GM21723 (cell line): ENCODE measurements around the gene ACAP2.
"Not testable (repeated sequence)": the region's sequence is repeated elsewhere in the genome, so short reads cannot be mapped to it uniquely, and the experiment has no call there.

ENCODE experiments used
- ATAC-seq: cut with Tn5 transposase; IDR thresholded peaks from one replicate; pipeline ENCODE4 v1.9.1; 2021; ENCODE audit warnings: mild to moderate bottlenecking, moderate library complexity; ENCODE audit not compliant: unreplicated experiment

Gene ACAP2

GRCh38 chr3:195446359-195446758, 3.5 kb upstream of the ACAP2 start:
- no peak for ATAC-seq

- ATAC-seq, result no peak
Observed at GRCh38 chr3:195445885-195446284, 3.1 kb upstream of the ACAP2 start.

DNA sequence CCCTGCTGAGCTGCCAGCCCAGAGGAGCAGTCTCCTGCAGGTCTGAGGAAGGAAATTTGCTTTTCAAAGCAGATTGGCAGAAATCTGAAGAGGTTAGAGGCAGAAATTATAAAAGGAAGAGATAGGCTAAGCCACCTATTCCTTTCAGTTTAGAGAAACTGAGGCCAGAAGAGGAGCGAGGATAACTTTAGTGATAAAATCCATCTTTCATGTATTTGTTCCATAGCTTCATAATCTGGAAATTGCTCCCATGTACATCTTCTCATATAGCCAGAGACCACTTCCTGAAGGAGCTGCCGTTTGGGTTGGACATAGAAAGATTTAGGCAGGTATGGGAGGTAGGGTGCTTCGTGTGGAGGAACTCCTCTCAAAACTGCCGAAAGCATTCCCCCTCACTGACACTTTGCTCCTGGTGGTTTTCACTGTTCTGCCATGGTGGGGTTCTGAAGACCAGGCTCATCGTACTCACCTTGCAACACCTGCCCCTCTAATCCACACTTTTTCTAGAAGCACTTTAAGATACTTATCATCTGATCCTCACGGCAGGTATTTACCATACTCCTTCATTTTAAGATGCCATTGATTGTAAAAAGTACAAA, 670 bp upstream of the ACAP2 start:
- ATAC-seq, result no peak

DNA sequence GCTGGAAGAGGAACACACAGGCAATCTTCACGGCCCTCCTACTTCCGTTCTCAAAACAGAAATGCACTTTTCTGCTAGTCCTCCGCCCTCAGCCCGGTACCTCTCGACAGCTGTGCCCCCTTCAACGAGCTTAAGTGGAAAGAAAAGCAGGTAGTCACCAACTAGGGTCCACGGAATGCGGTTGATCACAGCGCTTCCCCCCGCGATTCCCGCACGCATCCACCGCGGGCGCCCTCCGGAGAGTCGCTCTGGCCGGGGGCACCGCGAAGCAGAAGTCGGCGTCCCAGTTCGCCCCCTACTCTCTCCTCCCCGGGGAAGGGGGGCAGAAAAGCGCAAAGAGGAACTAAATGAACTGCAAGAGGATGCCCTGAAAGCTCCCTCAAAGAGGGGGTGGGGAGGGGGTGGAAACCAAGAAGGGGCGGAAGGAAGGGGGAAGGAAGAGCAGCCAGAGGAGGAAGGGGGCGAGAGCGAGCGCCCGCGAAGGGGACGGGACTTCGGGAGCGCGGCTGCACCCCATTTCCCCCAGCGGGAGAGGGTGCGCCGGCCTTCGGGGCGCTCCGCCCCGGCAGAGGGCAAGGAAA, 738 bp downstream of the ACAP2 start:
- ATAC-seq, result peak; percentile 20

DNA sequence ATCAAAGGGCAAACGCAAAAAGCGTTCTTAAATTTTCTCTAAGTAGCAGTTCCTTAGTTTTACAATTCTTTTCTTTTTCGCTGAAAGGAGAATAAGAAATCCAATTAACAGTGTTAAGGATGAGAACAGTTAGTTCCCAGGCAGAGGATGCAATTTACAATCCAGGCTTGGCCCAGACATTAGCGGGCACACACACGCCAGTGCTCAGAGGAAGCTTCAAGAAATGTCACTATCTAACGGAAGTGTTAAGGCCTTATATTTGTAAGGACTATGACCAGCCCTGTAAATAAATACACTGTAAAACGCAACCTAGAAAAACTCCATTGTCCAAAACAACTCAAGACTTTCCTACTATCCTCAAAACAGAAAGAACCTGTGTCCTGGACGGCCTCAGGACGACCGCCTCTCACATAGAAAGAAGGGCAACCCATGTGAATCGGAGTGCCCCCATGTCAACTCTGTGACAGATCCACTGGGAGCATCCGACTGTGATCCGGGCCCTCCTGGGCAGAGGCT, 1.3 kb downstream of the ACAP2 start:
- no peak for ATAC-seq

DNA sequence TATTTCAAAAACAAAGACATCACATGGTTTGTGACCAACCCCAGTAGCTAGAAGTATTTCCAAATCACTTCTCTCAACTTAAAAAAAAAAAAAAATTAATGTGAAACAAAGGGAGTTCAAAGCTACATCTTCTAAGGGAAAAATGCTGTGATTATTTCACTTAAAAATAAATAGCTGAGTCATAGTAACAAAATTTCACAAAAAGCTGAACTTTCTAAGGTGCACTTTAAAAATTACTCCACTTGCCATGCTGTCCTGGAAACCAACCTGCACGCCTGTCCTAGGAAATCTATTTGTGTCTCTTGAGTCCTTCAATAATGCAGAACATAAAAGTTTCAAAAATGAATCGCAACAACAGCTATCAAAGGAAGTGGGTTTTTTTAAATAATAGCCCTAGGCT, 1.8 kb downstream of the ACAP2 start:
- no peak for ATAC-seq

DNA sequence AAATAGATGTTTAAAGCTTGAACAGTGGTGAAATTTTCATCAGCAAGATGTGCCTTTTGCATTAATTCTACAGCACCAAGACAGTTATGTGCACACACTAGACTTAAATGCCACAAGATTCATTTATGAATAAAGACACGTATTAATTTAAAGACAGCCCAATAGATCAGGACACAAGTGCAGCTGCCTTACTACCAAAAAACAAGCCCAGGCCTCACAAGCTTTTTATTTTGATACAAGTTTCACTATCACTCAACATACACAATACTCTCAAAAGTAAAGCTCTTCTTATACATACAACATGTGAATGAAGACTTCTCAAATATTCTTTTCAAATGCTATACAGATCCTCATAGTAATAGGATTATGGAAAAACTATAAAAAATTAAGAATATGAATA, 2.4 kb downstream of the ACAP2 start:
- no peak for ATAC-seq

DNA sequence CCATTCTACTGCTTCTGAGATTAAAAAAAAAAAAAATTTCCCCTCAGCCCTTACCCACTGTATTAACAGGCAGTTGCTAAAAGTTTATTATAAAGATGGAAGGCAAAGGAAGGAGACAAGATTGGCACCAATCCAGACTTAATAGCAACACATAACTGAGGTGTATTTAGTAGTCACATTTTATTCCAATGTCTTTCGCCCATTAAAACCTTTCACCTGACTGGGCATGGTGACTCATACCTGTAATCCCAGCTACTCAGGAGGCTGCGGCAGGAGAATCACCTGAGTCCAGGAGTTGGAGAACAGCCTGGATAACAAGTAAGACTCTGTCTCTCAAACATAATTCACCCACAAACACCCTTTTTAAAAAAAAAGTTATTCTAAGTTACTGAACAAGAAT, 4.4 kb downstream of the ACAP2 start:
- ATAC-seq, result no peak

- ATAC-seq, result no peak
Observed at GRCh38 chr3:195425849-195426248, 17.0 kb downstream of the ACAP2 start.

GRCh38 chr3:195423818-195424217, 19.0 kb downstream of the ACAP2 start:
- ATAC-seq, result no peak

GRCh38 chr3:195421400-195421799, 21.4 kb downstream of the ACAP2 start:
- no peak for ATAC-seq

DNA sequence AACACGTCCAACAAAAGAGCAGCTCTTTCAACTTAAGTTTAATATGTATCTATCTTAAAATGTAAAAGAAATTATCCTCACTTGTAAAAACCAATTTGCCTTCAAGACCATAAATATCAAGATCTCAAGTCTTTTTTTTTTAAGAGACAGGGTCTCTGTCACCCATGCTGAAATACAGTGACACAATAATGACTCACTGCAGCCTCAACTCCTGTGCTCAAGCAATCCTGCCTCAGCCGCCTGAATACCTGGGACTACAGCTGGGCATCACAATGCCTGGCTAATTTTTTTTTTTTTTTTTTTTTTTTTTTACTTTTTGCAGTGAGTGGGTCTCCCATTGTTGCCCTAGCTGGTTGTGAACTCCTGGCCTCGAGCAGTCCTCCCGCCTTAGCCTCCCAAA, 26.0 kb downstream of the ACAP2 start:
- no peak for ATAC-seq

DNA sequence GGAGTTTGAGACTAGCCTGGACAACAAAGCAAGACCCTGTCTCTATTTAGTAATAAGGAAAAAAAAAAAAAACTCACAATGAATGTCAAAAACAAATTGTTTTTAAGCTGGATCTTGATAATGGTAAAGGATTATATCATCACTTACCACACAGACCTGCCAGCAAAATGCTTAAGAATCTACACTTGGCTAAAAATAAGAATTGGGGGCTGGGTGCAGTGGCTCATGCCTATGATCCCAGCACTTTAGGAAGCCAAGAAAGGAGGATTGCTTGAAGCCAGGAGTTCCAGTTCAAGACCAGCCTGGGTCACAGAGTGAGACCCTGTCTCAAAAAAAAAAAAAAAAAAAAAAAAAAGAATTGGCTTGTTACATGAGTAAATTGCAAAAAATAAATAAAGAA, 31.0 kb downstream of the ACAP2 start:
- no peak for ATAC-seq

- no peak for ATAC-seq
Observed at GRCh38 chr3:195410546-195410945, 32.3 kb downstream of the ACAP2 start.

DNA sequence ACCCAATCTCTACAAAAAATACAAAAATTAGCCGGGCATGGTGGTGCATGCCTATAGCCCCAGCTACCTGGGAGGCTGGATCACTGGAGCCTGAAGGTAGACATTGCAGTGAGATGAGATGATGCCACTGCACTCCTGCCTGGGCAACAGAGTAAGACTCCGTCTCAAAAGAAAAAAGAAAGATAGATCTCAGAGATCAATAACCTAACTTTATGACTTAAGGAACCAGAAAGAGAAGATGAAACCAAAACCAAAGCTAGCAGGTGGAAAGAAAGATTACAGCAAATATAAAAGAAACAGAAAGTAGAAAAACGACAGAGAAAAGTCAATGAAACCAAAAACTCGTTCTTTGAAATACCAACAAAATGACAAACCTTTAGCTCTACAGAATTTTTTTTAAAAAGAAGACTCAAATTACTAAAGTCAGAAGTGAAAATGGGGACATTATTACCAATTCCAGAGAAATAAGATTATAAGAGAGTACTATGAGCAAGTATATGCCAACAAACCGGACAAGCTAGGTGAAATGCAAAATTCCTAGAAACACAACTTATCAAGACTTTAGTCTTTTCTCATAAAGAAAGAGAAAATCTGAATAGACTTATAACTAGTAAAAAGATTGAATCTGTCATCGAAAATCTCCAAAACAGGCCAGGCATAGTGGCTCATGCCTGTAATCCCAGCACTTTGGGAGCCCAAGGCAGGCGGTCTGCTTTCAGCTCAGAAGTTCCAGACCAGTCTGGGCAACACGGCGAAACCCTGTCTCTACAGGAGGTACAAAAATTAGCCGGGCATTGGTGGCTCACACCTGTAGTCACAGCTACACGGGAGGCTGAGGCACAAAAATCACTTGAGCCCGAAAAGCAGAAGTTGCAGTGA, 35.0 kb downstream of the ACAP2 start:
- no peak for ATAC-seq

- ATAC-seq, result no peak
Observed at GRCh38 chr3:195405651-195406050, 37.2 kb downstream of the ACAP2 start.

- no peak for ATAC-seq
Observed at GRCh38 chr3:195403841-195404408, 38.9 kb downstream of the ACAP2 start.

DNA sequence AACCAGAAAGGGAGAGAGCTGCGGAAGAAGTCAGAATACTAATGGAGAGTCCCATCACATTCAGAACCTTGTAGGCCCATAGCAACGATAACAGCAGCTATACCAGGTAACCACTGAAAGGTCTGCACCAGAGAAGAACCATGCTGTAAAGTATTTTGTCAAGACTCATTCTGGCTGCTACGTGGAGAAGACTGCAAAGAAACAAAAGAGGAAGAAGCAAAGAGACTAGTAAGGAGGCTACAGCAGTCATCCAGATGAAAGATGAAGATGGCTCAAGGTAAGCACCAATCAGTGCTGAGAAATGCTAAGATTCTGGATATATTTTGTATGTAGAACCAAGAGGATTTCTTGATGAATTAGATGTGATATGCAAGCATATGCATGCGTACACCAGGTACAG, 39.6 kb downstream of the ACAP2 start:
- ATAC-seq, result no peak

GRCh38 chr3:195401943-195402342, 40.9 kb downstream of the ACAP2 start:
- no peak for ATAC-seq

- not testable (repeated sequence) for ATAC-seq
Observed at GRCh38 chr3:195398460-195398859, 44.4 kb downstream of the ACAP2 start.

- ATAC-seq, result no peak
Observed at GRCh38 chr3:195397524-195397923, 45.3 kb downstream of the ACAP2 start.
